NT2/D1 (cell line): ENCODE results near the gene ADAMTS10.

ENCODE experiments used
- SUZ12 ChIP-seq: IDR thresholded peaks from 2 replicates; pipeline ENCODE4 v1.6.1; 2011; ENCODE audit not compliant: insufficient read length, insufficient read depth; ENCODE audit errors: extremely low read depth
- YY1 ChIP-seq: IDR thresholded peaks from 2 replicates; pipeline ENCODE4 v1.6.1; 2011; ENCODE audit not compliant: insufficient read length, insufficient read depth
- ZNF274 ChIP-seq: IDR thresholded peaks from 2 replicates; pipeline ENCODE4 v1.6.1; 2011; ENCODE audit warnings: mild to moderate bottlenecking, low read depth, low read length

- TF ChIP-seq YY1 (no peak), ZNF274 (no peak), SUZ12 (no peak)
Observed at GRCh38 chr19:8580710-8581281, 29.7 kb downstream of the ADAMTS10 start.
